Measurements from ENCODE around the gene PRR13.
"Not testable (repeated sequence)": the region's sequence is repeated elsewhere in the genome, so short reads cannot be mapped to it uniquely, and the experiment has no call there.

Gene PRR13, protein sequence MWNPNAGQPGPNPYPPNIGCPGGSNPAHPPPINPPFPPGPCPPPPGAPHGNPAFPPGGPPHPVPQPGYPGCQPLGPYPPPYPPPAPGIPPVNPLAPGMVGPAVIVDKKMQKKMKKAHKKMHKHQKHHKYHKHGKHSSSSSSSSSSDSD

GRCh38 chr12:53441040-53441833, at the start of gene PRR13:
TSS of gene PRR13 (plus strand) at chr12:53441734. CDS start at chr12:53442715, 981 bp downstream.
- peak; percentile 99 for DNase-seq (ENCODE audit: low read depth)

DNA sequence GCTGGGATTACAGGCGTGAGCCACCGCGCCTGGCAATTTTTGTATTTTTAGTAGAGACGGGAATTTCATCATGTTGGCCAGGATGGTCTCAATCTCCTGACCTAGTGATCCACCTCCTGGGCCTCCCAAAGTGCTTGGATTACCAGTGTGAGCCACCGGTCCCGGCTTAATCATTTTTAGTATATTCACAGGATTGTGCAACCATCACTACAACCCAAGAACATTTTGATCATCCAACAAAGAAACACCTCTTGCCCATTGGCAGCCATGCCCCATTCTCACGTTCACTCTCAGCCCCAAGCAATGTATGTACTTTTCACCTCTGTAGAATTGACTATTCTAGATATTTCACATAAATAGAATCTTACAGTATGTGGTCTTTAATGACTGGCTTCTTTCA, 41.6 kb upstream of the PRR13 start:
- no peak for DNase-seq (ENCODE audit: low read depth)

- DNase-seq (ENCODE audit: low read depth) = not testable (repeated sequence)
Measured at GRCh38 chr12:53402351-53402750, 39.2 kb upstream of the PRR13 start.

DNA sequence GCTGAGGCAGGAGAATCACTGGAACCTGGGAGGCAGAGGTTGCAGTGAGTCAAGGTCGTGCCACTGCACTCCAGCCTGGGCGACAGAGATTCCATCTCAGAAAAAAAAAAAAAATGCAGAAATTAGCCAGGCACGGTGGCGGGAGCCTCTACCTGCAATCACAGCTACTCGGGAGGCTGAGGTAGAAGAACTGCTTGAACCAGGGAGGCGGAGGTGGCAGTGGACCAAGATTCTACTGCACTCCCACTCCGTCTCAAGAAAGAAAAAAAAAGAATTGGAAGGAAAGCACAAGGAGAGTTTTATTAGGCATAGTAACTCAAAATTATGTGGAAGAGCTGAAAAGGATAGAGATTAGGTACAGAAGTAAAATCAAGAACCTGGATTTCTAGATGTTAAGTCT, 38.7 kb upstream of the PRR13 start:
- no peak for DNase-seq (ENCODE audit: low read depth)

DNA sequence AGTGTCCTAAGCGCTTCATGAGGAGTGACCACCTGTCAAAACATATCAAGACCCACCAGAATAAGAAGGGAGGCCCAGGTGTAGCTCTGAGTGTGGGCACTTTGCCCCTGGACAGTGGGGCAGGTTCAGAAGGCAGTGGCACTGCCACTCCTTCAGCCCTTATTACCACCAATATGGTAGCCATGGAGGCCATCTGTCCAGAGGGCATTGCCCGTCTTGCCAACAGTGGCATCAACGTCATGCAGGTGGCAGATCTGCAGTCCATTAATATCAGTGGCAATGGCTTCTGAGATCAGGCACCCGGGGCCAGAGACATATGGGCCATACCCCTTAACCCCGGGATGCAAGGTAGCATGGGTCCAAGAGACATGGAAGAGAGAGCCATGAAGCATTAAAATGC, 30.6 kb upstream of the PRR13 start:
- DNase-seq (ENCODE audit: low read depth) = no peak

- no peak for DNase-seq (ENCODE audit: low read depth)
Measured at GRCh38 chr12:53413485-53414204, 27.9 kb upstream of the PRR13 start.

DNA sequence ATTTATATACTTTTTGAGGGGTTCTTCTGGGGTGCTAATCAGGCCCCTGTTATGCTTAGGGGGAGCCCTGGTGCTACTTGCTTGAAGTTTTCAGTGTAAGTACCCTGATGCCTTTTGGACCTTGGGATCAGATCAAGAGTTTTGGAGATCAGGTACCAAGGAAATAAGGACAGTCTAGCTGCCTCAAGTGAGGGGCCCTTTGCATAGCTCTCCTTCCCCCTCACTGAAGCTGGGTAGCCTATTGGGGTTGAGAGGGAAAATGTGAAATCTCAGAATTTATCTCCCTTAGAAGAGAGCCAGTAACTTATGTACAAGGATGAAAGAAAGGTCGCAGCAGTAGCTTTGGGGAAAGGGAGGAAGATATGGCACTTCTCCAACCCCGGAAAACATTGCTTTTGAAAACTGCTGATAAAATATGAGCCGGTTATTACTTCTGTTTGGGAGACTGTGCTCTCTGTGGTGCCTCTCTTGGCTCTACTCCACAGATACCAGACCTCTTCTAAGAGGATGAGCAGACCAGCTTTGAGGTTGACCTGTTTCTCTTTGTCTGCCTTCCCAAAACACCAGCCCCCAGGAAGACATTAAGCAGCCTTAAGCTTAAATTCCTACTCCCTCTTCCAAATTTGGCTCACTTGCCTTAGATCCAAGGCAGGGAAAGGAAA, 26.6 kb upstream of the PRR13 start:
- no peak for DNase-seq (ENCODE audit: low read depth)

DNA sequence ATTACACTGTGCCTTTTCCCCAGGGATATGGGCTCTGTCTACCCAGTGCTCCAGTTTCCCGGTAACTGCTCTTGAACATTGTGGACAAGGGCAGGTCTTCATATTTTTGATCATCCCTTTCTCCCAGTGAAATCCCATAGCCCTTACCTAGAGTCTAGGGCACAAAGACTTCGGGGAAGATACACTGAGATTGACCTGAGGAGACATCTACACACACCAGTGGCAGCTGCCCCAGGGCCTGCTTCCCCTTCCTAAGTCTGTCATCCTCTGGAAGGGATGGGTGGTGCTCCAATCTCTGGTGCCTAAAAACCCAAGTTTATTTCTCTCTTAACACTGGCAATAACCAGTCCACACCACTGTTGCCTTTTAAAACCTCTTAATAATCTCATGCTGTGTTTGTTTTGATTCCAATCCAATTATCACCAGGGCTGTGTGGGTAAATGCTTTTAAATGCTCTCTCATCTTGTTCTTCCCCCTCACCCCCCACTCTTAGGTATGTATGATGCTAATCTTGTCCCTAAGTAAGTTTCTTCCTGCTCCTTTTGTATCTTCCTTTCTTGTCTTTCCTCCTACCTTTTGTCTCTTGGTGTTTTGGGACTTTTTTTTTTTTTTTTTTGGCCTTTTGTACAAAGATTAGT, 25.7 kb upstream of the PRR13 start:
- DNase-seq (ENCODE audit: low read depth) = not testable (repeated sequence)

DNA sequence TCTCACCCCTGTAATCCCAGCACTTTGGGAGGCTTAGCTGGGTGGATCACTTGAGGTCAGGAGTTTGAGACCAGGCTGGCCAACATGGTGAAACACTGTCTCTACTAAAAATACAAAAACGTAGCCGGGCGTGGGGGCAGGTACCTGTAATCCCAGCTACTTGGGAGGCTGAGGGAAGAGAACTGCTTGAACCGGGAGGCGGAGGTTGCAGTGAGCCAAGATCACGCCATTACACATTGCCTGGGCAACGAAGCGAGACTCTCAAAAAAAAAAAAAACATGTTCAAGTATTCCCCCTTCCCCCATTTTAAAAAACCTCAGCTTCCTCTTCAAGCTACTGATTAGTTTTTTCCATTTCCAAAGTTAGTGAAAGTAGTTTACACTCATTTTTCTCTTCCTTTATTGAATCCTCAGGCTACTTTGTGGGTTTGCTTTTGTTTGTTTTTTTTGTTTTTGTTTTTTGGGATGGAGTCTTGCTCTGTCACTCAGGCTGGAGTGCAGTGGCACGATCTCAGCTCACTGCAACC, 24.2 kb upstream of the PRR13 start:
- DNase-seq (ENCODE audit: low read depth) = not testable (repeated sequence)

- DNase-seq (ENCODE audit: low read depth) = no peak
Measured at GRCh38 chr12:53418221-53418620, 23.3 kb upstream of the PRR13 start.

- DNase-seq (ENCODE audit: low read depth) = no peak
Measured at GRCh38 chr12:53419756-53420155, 21.8 kb upstream of the PRR13 start.

- not testable (repeated sequence) for DNase-seq (ENCODE audit: low read depth)
Measured at GRCh38 chr12:53422247-53422646, 19.3 kb upstream of the PRR13 start.

- no peak for DNase-seq (ENCODE audit: low read depth)
Measured at GRCh38 chr12:53423597-53423996, 17.9 kb upstream of the PRR13 start, which contains the start of gene AMHR2. TSS of gene AMHR2 (plus strand) at chr12:53423855. CDS start at chr12:53423935, 80 bp downstream.

- DNase-seq (ENCODE audit: low read depth) = no peak
Measured at GRCh38 chr12:53424626-53425514, 16.7 kb upstream of the PRR13 start.

DNA sequence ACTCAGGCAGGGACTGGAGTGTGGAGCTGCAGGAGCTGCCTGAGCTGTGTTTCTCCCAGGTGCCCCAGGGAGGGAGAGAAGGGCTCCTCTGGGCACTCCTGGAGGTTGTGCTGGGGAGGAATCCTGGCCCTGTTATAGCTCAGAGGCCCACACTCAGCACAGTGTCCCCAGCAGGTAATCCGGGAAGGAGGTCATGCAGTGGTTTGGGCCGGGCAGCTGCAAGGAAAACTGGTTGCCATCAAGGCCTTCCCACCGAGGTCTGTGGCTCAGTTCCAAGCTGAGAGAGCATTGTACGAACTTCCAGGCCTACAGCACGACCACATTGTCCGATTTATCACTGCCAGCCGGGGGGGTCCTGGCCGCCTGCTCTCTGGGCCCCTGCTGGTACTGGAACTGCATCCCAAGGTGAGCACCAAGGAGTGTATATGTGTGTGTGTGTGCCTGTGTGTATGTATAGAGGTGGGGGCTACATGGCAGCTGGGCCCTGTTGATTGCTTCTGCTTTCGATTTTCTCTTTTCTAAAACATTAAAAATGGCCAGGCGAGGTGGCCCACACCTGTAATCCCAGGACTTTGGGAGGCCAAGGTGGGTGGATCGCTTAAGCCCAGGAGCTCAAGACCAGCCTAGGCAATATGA, 15.9 kb upstream of the PRR13 start:
- no peak for DNase-seq (ENCODE audit: low read depth)

DNA sequence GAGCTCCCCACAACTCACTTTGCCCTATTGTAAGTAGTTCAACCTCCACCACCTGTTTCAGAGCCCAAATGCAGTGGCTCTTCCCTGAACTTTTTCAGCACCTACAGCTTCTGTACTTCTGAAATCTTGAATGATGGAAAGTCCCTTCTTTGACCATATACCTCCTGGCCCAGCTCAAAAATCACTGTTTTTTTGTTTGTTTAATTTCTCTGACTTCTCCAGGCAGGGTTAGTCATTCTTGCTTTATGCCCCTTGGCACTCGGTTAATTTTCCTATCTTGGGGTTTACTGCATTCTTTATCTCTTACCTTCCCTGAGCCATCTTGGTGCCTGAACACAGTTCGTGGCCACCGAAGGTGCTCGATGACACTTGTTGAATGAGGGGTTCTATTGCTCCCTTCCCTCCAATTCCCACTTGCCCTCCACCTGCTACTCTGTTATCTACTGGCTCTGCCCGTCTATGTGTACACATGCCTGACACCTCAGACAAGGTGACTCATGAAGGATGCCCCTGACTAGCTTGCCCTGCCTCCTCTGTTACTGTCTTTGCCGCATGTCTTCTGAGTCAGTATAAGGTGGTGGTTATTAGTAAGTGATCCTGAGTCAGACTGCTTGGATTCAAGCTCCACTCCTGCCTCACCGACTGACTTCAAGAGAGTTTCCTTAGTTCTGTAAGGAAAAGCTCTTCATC, 13.5 kb upstream of the PRR13 start:
- DNase-seq (ENCODE audit: low read depth) = peak; percentile 49

DNA sequence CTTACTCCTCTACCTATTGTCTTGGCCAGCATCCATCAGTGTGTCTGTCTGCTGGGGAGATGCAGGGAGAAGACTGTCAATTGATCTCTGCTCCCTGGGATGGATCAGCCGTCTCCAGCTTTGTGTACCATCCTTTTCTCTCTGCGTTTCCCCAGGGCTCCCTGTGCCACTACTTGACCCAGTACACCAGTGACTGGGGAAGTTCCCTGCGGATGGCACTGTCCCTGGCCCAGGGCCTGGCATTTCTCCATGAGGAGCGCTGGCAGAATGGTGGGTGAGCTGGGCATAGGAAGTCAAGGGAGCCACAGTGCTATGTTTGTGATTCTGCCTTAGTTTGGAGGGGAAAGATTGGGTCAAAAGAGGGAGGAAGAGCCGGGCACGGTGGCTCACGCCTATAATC, 12.8 kb upstream of the PRR13 start:
- DNase-seq (ENCODE audit: low read depth) = no peak

DNA sequence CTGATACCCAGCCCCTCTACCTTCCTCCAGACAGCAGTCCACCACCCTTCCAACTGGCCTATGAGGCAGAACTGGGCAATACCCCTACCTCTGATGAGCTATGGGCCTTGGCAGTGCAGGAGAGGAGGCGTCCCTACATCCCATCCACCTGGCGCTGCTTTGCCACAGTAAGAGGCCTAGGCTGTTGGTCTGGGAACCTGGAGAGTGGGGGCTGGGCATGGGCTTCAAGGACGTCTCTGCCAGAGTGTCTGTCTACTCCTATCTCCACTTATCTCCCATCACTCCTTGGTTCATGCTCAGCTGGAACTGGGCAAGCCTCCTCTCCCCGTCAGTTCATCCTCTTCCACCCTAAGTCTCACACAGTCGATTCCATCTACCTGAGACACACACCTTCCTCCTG, 11.4 kb upstream of the PRR13 start:
- DNase-seq (ENCODE audit: low read depth) = no peak

GRCh38 chr12:53431187-53431586, 10.3 kb upstream of the PRR13 start:
- DNase-seq (ENCODE audit: low read depth) = peak; percentile 38

DNA sequence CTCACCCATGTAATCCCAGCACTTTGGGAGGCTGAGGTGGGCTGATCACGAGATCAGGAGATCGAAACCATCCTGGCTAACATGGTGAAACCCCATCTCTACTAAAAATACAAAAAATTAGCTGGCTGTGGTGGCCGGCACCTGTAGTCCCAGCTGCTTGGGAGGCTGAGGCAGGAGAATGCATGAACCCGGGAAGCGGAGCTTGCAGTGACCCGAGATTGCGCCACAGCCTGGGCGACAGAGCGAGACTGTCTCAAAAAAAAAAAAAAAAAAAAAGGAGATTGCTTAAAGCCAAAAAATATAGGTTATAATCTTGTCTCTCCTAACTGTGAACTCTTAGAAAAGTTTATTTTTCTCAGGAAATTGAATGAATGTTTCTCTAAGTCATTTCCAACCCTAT, 6.2 kb upstream of the PRR13 start:
- DNase-seq (ENCODE audit: low read depth) = not testable (repeated sequence)

Measured in fibroblast of gingiva (primary cell).